GM23248 (cell line): ENCODE measurements around the gene DROSHA. TPM values are rescaled to one million over a fixed set of nuclear protein-coding genes. Genes with fewer than 3 reads are reported as not detected.

Experiments used
- DNase-seq: peaks from one replicate; pipeline ENCODE4 v3.0.0-alpha.2; 2015
- H2AFZ ChIP-seq: fragments of 200-600 bp; sonication (generic); 2 replicates; pipeline ENCODE4 v1.6.1; 2016; ENCODE audit warnings: antibody characterized with exemption
- H3F3A ChIP-seq: fragments of 200-600 bp; sonication (generic); 2 replicates; pipeline ENCODE4 v1.6.1; 2016; ENCODE audit warnings: mild to moderate bottlenecking, antibody characterized with exemption, mixed run types; ENCODE audit not compliant: insufficient read depth
- H3K27ac ChIP-seq: fragments of 200-600 bp; sonication (generic); 2 replicates; pipeline ENCODE4 v1.5.1; 2016; ENCODE audit warnings: mild to moderate bottlenecking
- H3K27me3 ChIP-seq: fragments of 200-600 bp; sonication (generic); replicated peaks from 2 replicates; pipeline ENCODE4 v1.6.1; 2016; ENCODE audit warnings: mild to moderate bottlenecking; ENCODE audit not compliant: insufficient read depth
- H3K36me3 ChIP-seq: fragments of 200-600 bp; sonication (generic); 2 replicates; pipeline ENCODE4 v1.6.1; 2016; ENCODE audit warnings: low read depth, mild to moderate bottlenecking
- H3K4me1 ChIP-seq: fragments of 200-600 bp; sonication (generic); 2 replicates; pipeline ENCODE4 v1.6.1; 2016; ENCODE audit warnings: mild to moderate bottlenecking; ENCODE audit not compliant: insufficient read depth
- H3K4me2 ChIP-seq: fragments of 200-600 bp; sonication (generic); one replicate; pipeline ENCODE4 v1.6.1; 2016; ENCODE audit warnings: mild to moderate bottlenecking; ENCODE audit not compliant: unreplicated experiment
- H3K4me3 ChIP-seq: fragments of 200-600 bp; sonication (generic); 2 replicates; pipeline ENCODE4 v1.5.1; 2016; ENCODE audit warnings: mild to moderate bottlenecking
- H3K79me2 ChIP-seq: fragments of 200-600 bp; sonication (generic); 2 replicates; pipeline ENCODE4 v1.6.1; 2016; ENCODE audit warnings: mild to moderate bottlenecking; ENCODE audit not compliant: insufficient read depth
- H3K9ac ChIP-seq: fragments of 200-600 bp; sonication (generic); 2 replicates; pipeline ENCODE4 v1.6.1; 2016; ENCODE audit warnings: mild to moderate bottlenecking
- H3K9me2 ChIP-seq: fragments of 200-600 bp; sonication (generic); 2 replicates; pipeline ENCODE4 v1.6.1; 2016; ENCODE audit warnings: mixed run types, mild to moderate bottlenecking, moderate library complexity; ENCODE audit not compliant: insufficient read depth
- H3K9me3 ChIP-seq: fragments of 200-600 bp; sonication (generic); one replicate; pipeline ENCODE4 v1.6.1; 2017; ENCODE audit warnings: low read depth
- H4K20me1 ChIP-seq: fragments of 200-600 bp; sonication (generic); 2 replicates; pipeline ENCODE4 v1.6.0; 2016; ENCODE audit not compliant: insufficient read depth
- EZH2 ChIP-seq: fragments of 200-600 bp; sonication (generic); IDR thresholded peaks from 2 replicates; pipeline ENCODE4 v1.6.1; 2018; ENCODE audit warnings: antibody characterized with exemption, mild to moderate bottlenecking; ENCODE audit not compliant: insufficient read depth, poor library complexity, severe bottlenecking
- EZH2phosphoT487 ChIP-seq: fragments of 200-600 bp; sonication (generic); IDR thresholded peaks from 2 replicates; pipeline ENCODE4 v1.6.1; 2018; ENCODE audit warnings: antibody characterized with exemption, moderate library complexity, mild to moderate bottlenecking, low read depth; ENCODE audit not compliant: insufficient read depth
- WGBS, 2 experiments: methylation state at CpG; one replicate each; pipeline ENCODE4 v1.1.6; 2015 to 2017; ENCODE audit warnings: low lambda C conversion rate in 2 of 2, low coverage in 1 of 2; ENCODE audit errors: missing lambda C conversion rate in 2 of 2; 5-methylcytosine and 5-hydroxymethylcytosine counted together
- in situ Hi-C: fragments of 300-500 bp; cut with MboI; formaldehyde crosslinking; loops from 2 replicates; pipeline ENCODE4 v1.15.0; 2020
- polyA plus RNA-seq: library from polyadenylated mRNA; unstranded; fragments of >200 nt; fragmentation: Nextera tagmentation; extraction: Ambion mirVana; gene quantifications from 2 replicates; pipeline ENCODE4 v1.2.1, GENCODE V29; 2016
- total RNA-seq: library from RNA; depleted of rRNA; stranded (reverse); fragments of >200 nt; shearing (Covaris generic); gene quantifications from 2 replicates; pipeline ENCODE4 v1.2.3, GENCODE V29; 2014

The DROSHA gene
- total and polyA plus RNA-seq, 2 experiments from 2014 or later: 26.0 to 28.7 TPM

- no peak overlapping the region for H3K27ac ChIP-seq
- H3F3A ChIP-seq: no peaks in the 10 kb centered on the region
- no peak overlapping the region for H3K4me2 ChIP-seq
- peaks cover 40% of the 10 kb centered on the region for H3K79me2 ChIP-seq
- H3K4me1 ChIP-seq: no peaks in the 10 kb centered on the region
- no peaks in the 10 kb centered on the region for H4K20me1 ChIP-seq
- in situ Hi-C loops: no loop called here
- no peaks in the 10 kb centered on the region for H3K27me3 ChIP-seq
- no peak overlapping the region for H2AFZ ChIP-seq
- no peak overlapping the region for H3K9ac ChIP-seq
- no peaks in the 10 kb centered on the region for H3K9me3 ChIP-seq
- WGBS, 2 experiments: 97 to 100% methylated on average over 4 of the region's 4 CpGs
- no peaks in the 10 kb centered on the region for H3K9me2 ChIP-seq
- TF ChIP-seq EZH2phosphoT487 (no peak), EZH2 (no peak)
- no peak for DNase-seq
- H3K4me3 ChIP-seq: no peak overlapping the region
- H3K36me3 ChIP-seq: peaks cover 37% of the 10 kb centered on the region
These were observed 8.9 kb downstream of the DROSHA start for GRCh38 chr5:31523041-31523440.

GRCh38 chr5:31516802-31517201 is 15.1 kb downstream of the DROSHA start:
- H3K4me1 ChIP-seq: no peaks in the 10 kb centered on the region
- H3K9me3 ChIP-seq: no peaks in the 10 kb centered on the region
- TF ChIP-seq EZH2phosphoT487 (no peak), EZH2 (no peak)
- in situ Hi-C loops: no loop called here
- peaks cover 5% of the 10 kb centered on the region for H3K79me2 ChIP-seq
- peaks cover 33% of the 10 kb centered on the region for H3K36me3 ChIP-seq
- no peaks in the 10 kb centered on the region for H3K27me3 ChIP-seq
- H4K20me1 ChIP-seq: no peaks in the 10 kb centered on the region
- whole genome bisulfite sequencing, 2 experiments: 52 to 54% methylated on average over 1 of the region's 1 CpG
- DNase-seq: no peak
- H3K4me2 ChIP-seq: no peak overlapping the region
- H3K4me3 ChIP-seq: no peak overlapping the region
- no peaks in the 10 kb centered on the region for H3K9me2 ChIP-seq
- no peak overlapping the region for H3K9ac ChIP-seq
- H3F3A ChIP-seq: no peaks in the 10 kb centered on the region
- H3K27ac ChIP-seq: no peak overlapping the region
- no peak overlapping the region for H2AFZ ChIP-seq

GRCh38 chr5:31511305-31511704 is 20.6 kb downstream of the DROSHA start:
- Histone ChIP-seq H3K9me2 (no peaks in the 10 kb centered on the region), H3F3A (no peaks in the 10 kb centered on the region), H3K36me3 (peaks cover 40% of the 10 kb centered on the region), H3K4me3 (no peak overlapping the region), H3K9ac (no peak overlapping the region), H3K9me3 (no peaks in the 10 kb centered on the region), H2AFZ (no peak overlapping the region), H3K4me2 (no peak overlapping the region), H3K79me2 (peaks cover 3% of the 10 kb centered on the region; the same call in 1 of the 2 replicates), H4K20me1 (no peaks in the 10 kb centered on the region), H3K4me1 (no peaks in the 10 kb centered on the region), H3K27me3 (no peaks in the 10 kb centered on the region), H3K27ac (no peak overlapping the region)
- no peak for DNase-seq
- WGBS, 2 experiments: 91 to 95% methylated on average over 4 of the region's 4 CpGs
- in situ Hi-C loops: no loop called here
- TF ChIP-seq EZH2phosphoT487: no peak
- no peak for TF ChIP-seq EZH2

GRCh38 chr5:31504529-31504928 is 27.4 kb downstream of the DROSHA start:
- no peaks in the 10 kb centered on the region for H3K27me3 ChIP-seq
- H3K9me3 ChIP-seq: no peaks in the 10 kb centered on the region
- H2AFZ ChIP-seq: no peak overlapping the region
- H3K79me2 ChIP-seq: no peaks in the 10 kb centered on the region
- no peak overlapping the region for H3K4me2 ChIP-seq
- peaks cover 27% of the 10 kb centered on the region for H3K36me3 ChIP-seq
- H3K9ac ChIP-seq: no peak overlapping the region
- TF ChIP-seq EZH2 (no peak), EZH2phosphoT487 (no peak)
- H3K9me2 ChIP-seq: no peaks in the 10 kb centered on the region
- H3K4me3 ChIP-seq: no peak overlapping the region
- no peaks in the 10 kb centered on the region for H4K20me1 ChIP-seq
- H3F3A ChIP-seq: no peaks in the 10 kb centered on the region
- no peak overlapping the region for H3K27ac ChIP-seq
- in situ Hi-C loops: no loop called here
- DNase-seq: no peak
- WGBS, 2 experiments: 97 to 98% methylated on average over 10 of the region's 10 CpGs
- no peaks in the 10 kb centered on the region for H3K4me1 ChIP-seq

- H3K79me2 ChIP-seq: no peaks in the 10 kb centered on the region
- WGBS, 2 experiments: 98 to 100% methylated on average over 4 of the region's 4 CpGs
- H3K4me1 ChIP-seq: no peaks in the 10 kb centered on the region
- H3K9me3 ChIP-seq: no peaks in the 10 kb centered on the region
- no peak overlapping the region for H3K27ac ChIP-seq
- H3K4me2 ChIP-seq: no peak overlapping the region
- no peak overlapping the region for H3K9ac ChIP-seq
- H3F3A ChIP-seq: no peaks in the 10 kb centered on the region
- H3K36me3 ChIP-seq: peaks cover 20% of the 10 kb centered on the region
- in situ Hi-C loops: no loop called here
- H2AFZ ChIP-seq: no peak overlapping the region
- no peaks in the 10 kb centered on the region for H3K27me3 ChIP-seq
- no peak overlapping the region for H3K4me3 ChIP-seq
- no peaks in the 10 kb centered on the region for H4K20me1 ChIP-seq
- H3K9me2 ChIP-seq: no peaks in the 10 kb centered on the region
- TF ChIP-seq EZH2phosphoT487 (no peak), EZH2 (no peak)
- DNase-seq: peak; percentile 3
These were observed 29.4 kb downstream of the DROSHA start for GRCh38 chr5:31502506-31502905.
